ENCODE results near the gene AP3D1. TPM values are rescaled to one million over a fixed set of nuclear protein-coding genes. Genes with fewer than 3 reads are reported as not detected.

The AP3D1 gene
- total and polyA plus RNA-seq, 2 donors (not counting 3 experiments of a cell fraction or from before 2014, with no cell fraction given), result 130 to 137 TPM

- Histone ChIP-seq H3K4me2 (ENCODE audit: insufficient read depth, low read length) (no peak overlapping the region), H3K79me2 (ENCODE audit: control insufficient read depth, insufficient read depth, low read length) (no peaks in the 10 kb centered on the region), H3K4me1 (ENCODE audit: control insufficient read depth, extremely low read depth, insufficient read depth, low read length) (peaks cover 18% of the 10 kb centered on the region), H3K36me3 (ENCODE audit: control insufficient read depth in 2 of 2, extremely low read depth in 1 of 2, insufficient read depth in 2 of 2, low read length in 2 of 2) (no peaks in the 10 kb centered on the region), H3K27ac (ENCODE audit: insufficient read depth, low read depth, low read length) (no peak overlapping the region), H2AFZ (ENCODE audit: low read depth, low read length) (no peak overlapping the region), H3K27me3 (ENCODE audit: control insufficient read depth in 2 of 2, insufficient read depth in 2 of 2, low read length in 2 of 2) (no peaks in the 10 kb centered on the region), H3K4me3 (replicated peaks in 1 of 3; ENCODE audit: insufficient read depth in 1 of 3, low read depth in 1 of 3, low read length in 3 of 3) (no peak overlapping the region), H4K20me1 (replicated peaks; ENCODE audit: control insufficient read depth, extremely low read depth, insufficient read depth, low read length) (no peaks in the 10 kb centered on the region), H3K9me1 (replicated peaks; ENCODE audit: control insufficient read depth, extremely low read depth, insufficient read depth, low read length) (no peaks in the 10 kb centered on the region), H3K9me3 (replicated peaks; ENCODE audit: control insufficient read depth, insufficient read depth, low read length) (no peaks in the 10 kb centered on the region), H3K9ac (replicated peaks; ENCODE audit: extremely low read depth, insufficient read depth, low read length) (no peak overlapping the region)
- BruUV-seq (replicated peaks), result no TSS peak
- no peak for FAIRE-seq
- dilution Hi-C loops (cut with MboI; ENCODE audit: extremely low pct_ligation_motif_present, low sequenced_read_pairs), result no loop called here
- POLR2A ChIA-PET, result no interaction called here
- DNase-seq (ENCODE audit: low read depth, low spot score), result no peak
- TF ChIP-seq MAX (IDR thresholded peaks at IDR 0.05; ENCODE audit: insufficient read depth, insufficient read length), result no peak
- no peak for TF ChIP-seq CTCF (IDR thresholded peaks at IDR 0.05; ENCODE audit: extremely low read depth in 1 of 2, insufficient read depth in 1 of 2, low read depth in 1 of 2, low read length in 2 of 2)
- no peak for TF ChIP-seq GATA2 (IDR thresholded peaks at IDR 0.05; ENCODE audit: insufficient read depth, insufficient read length, low read depth, low read length)
- no peak for TF ChIP-seq POLR2A (IDR thresholded peaks at IDR 0.05; ENCODE audit: low read depth, low read length)
- no peak for TF ChIP-seq POLR2AphosphoS5 (IDR thresholded peaks at IDR 0.05; ENCODE audit: insufficient read depth, low read depth, low read length)
- no peak for TF ChIP-seq FOS (IDR thresholded peaks at IDR 0.05; ENCODE audit: borderline replicate concordance, insufficient read depth, low read length)
- TF ChIP-seq MYC (IDR thresholded peaks at IDR 0.05; ENCODE audit: low read depth, low read length), result no peak
- TF ChIP-seq JUN (IDR thresholded peaks at IDR 0.05; ENCODE audit: borderline replicate concordance, insufficient read depth, insufficient read length, low read depth), result no peak
- TF ChIP-seq EZH2 (IDR thresholded peaks at IDR 0.05; ENCODE audit: borderline replicate concordance, low read depth, low read length, severe bottlenecking), result no peak
- CTCF ChIA-PET, result interaction anchor here (1.0 kb wide), 1 partner anchor 13 kb away, joined by 3 read pairs; no protein-coding TSS in a partner anchor
- intact Hi-C loops (cut with micrococcal nuclease), result no loop called here
Observed at GRCh38 chr19:2064788-2065524, 86.4 kb downstream of the AP3D1 start.

Measured in endothelial cell of umbilical vein (primary cell).